H1 (cell line): Measurements from ENCODE around the gene SHPK. TPM values are rescaled to one million over a fixed set of nuclear protein-coding genes. Genes with fewer than 3 reads are reported as not detected.

Source experiments
- NRF1 ChIP-seq: IDR thresholded peaks from 2 replicates; pipeline ENCODE4 v1.6.1; 2011; ENCODE audit warnings: mild to moderate bottlenecking, low read depth, low read length, improper control_type of control experiment
- RBBP5 ChIP-seq: IDR thresholded peaks from 2 replicates; pipeline ENCODE4 v1.7.1; 2012; ENCODE audit warnings: low read depth, mild to moderate bottlenecking, inconsistent platforms, low read length, moderate library complexity, borderline replicate concordance
- SP4 ChIP-seq: IDR thresholded peaks from 2 replicates; pipeline ENCODE4 v1.6.1; 2012; ENCODE audit warnings: low read length, inconsistent platforms
- polyA plus RNA-seq, 7 experiments: library from polyadenylated mRNA; depleted of rRNA in 3 of 7; stranded (reverse) in 5 of 7; unstranded in 2 of 7; fragments of >200 nt in 5 of 7; fragments of 200-250 nt in 2 of 7; gene quantifications; 1 replicate in 5 of 7; 2 replicates in 1 of 7; 4 replicates in 1 of 7; pipeline versions ENCODE4 v1.2.1 to v1.2.3, GENCODE V29; 2011 to 2013; ENCODE audit warnings: missing spikeins in 2 of 7, mixed read lengths in 2 of 7
- total RNA-seq: library from RNA; stranded (reverse); fragmentation: NEBNext Ultra II Directional; extraction: Animal tissue kit (Norgen Biotek cat#: 25700); gene quantifications from 2 replicates; pipeline ENCODE4 v1.2.1, GENCODE V29; 2021

The SHPK gene
- total and polyA plus RNA-seq, 2 of the 8 experiments (the other 6 are each of a cell fraction or from before 2014, with no cell fraction given), result 28.6 to 36.7 TPM

DNA sequence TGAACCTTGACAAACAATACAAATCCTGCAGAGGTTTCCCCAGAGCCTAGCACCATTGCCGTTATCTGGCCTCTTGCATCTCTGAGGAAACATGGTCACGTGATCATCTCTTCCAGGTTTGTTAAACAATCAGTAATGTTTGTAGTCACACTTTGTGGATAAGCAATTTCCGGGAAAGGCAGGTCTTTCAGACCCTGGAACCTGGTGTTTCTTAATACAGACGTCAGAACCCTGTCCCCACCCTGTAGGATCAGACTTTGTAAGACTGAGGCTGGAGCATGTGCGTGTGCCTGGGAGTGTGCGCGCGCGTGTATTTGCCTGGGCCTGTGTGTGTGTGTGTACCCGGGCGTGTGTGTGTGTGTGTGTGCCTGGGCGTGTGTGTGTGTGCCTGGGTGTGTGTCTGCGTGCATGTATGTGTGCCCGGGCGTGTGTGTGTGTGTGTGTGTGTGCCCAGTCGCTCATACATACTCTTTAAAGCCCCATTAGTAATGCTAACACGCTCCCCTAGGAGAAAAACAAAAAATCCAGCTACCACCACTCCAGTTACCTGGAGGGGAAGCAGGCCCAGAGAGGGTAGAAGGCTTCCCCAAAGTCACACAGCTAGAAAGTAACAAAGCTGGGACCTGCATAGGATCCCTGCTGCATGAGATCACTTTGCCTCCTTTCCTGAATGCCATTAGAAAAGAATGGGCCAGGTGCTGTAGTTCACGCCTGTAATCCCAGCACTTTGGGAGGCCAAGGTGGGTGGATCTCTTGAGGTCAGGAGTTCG, 5.9 kb upstream of the SHPK start (continued):
- no peak for TF ChIP-seq RBBP5
- no peak for TF ChIP-seq SP4
- TF ChIP-seq NRF1, result no peak
- TF ChIP-seq, all 59 proteins: peak for 0
